Tibial nerve (tissue), 4 donors: Measurements from ENCODE around the gene ATP6AP1. TPM values are rescaled to one million over a fixed set of nuclear protein-coding genes. Genes with fewer than 3 reads are reported as not detected.

ENCODE experiments used
- DNase-seq, 2 donors: peaks; one replicate each; pipeline ENCODE4 v3.0.0-alpha.2; 2019; ENCODE audit warnings: low spot score in 2 of 2
- H3K27ac ChIP-seq, 4 donors: fragments of 200-600 bp; sonication (generic) in 3 of 4; one replicate each; pipeline ENCODE4 v1.5.1; 2017 to 2019; ENCODE audit warnings: mild to moderate bottlenecking in 1 of 4
- H3K27me3 ChIP-seq, 2 donors: fragments of 200-600 bp; sonication (generic) in 1 of 2; one replicate each; pipeline versions ENCODE4 v1.5.1 to v1.6.0; 2017 to 2019
- H3K36me3 ChIP-seq, 3 donors: fragments of 200-600 bp; sonication (generic); one replicate each; pipeline ENCODE4 v1.5.1; 2018 to 2019
- H3K4me1 ChIP-seq, 4 donors: fragments of 200-600 bp; sonication (generic) in 3 of 4; one replicate each; pipeline ENCODE4 v1.5.1; 2017 to 2019
- H3K4me3 ChIP-seq, 4 donors: fragments of 200-600 bp; sonication (generic) in 3 of 4; one replicate each; pipeline ENCODE4 v1.5.1; 2017 to 2019; ENCODE audit warnings: mild to moderate bottlenecking in 1 of 4, moderate library complexity in 1 of 4
- H3K9me3 ChIP-seq, 4 donors: fragments of 200-600 bp; sonication (generic) in 3 of 4; one replicate each; pipeline ENCODE4 v1.5.1; 2017 to 2019
- CTCF ChIP-seq, 5 experiments: fragments of 200-600 bp in 3 of 5; fragments of 450-650 bp in 2 of 5; sonication (generic) in 3 of 5; IDR thresholded peaks; one replicate each; pipeline ENCODE4 v1.5.1; 2016 to 2019; ENCODE audit warnings: antibody characterized with exemption in 5 of 5, mild to moderate bottlenecking in 3 of 5, moderate library complexity in 2 of 5
- EP300 ChIP-seq, 2 donors: sonication (generic); formaldehyde crosslinking; IDR thresholded peaks; one replicate each; pipeline ENCODE4 v1.6.1; 2017; ENCODE audit warnings: antibody characterized with exemption in 2 of 2, mild to moderate bottlenecking in 1 of 2
- POLR2A ChIP-seq, 2 donors: fragments of 450-650 bp; IDR thresholded peaks; one replicate each; pipeline ENCODE4 v1.6.1; 2017; ENCODE audit warnings: antibody characterized with exemption in 2 of 2, mild to moderate bottlenecking in 2 of 2, moderate library complexity in 2 of 2
- WGBS, 2 donors: methylation state at CpG; one replicate each; pipeline ENCODE4 v1.1.5; 2018; 5-methylcytosine and 5-hydroxymethylcytosine counted together
- total RNA-seq, 4 donors: library from RNA; depleted of rRNA; stranded (reverse); fragments of >200 nt; gene quantifications; one replicate each; pipeline ENCODE4 v1.1.0, GENCODE V29; 2016

ATP6AP1 gene
- total RNA-seq, 4 donors from 2014 or later, result 42.9 to 59.7 (median 50.4) TPM

- TF ChIP-seq POLR2A (IDR thresholded peaks at IDR 0.05) (no peak), CTCF (IDR thresholded peaks at IDR 0.05) (no peak), EP300 (IDR thresholded peaks at IDR 0.05) (no peak)
- H3K36me3 ChIP-seq, result peaks cover 0 to 57% (median 0%) of the 10 kb centered on the region in 3 donors
Observed at GRCh38 chrX:154436374-154436982, 8.0 kb downstream of the ATP6AP1 start.

GRCh38 chrX:154436983-154437752 lies 8.7 kb downstream of the ATP6AP1 start, which contains the start of gene GDI1:
TSS of gene GDI1 (plus strand) at chrX:154437154. CDS start at chrX:154437255, 101 bp downstream.
- peak within 1 kb of the TSS; percentile 50 to 87 (median 70) for H3K4me3 ChIP-seq
- WGBS, 2 donors, result 11 to 31% methylated on average over 7 to 74 of the region's 93 CpGs
- DNase-seq, result no peak

More at GRCh38 chrX:154436374-154436982, 8.0 kb downstream of the ATP6AP1 start:
- peaks cover 0 to 33% (median 0%) of the 10 kb centered on the region in 4 donors for H3K4me1 ChIP-seq
- no peak for DNase-seq
- 49 to 57% methylated on average over 5 to 17 of the region's 78 CpGs for WGBS, 2 donors
- H3K27me3 ChIP-seq, result no peaks in the 10 kb centered on the region
- H3K9me3 ChIP-seq, result no peaks in the 10 kb centered on the region
- peak overlapping the region; percentile 90 to 93 (median 90) for H3K27ac ChIP-seq
- H3K4me3 ChIP-seq, result peak overlapping the region; percentile 11 to 87 (median 70)

GRCh38 chrX:154437971-154438893 lies 9.8 kb downstream of the ATP6AP1 start:
- WGBS, 2 donors, result 10 to 55% methylated on average over 15 to 28 of the region's 28 CpGs

More at GRCh38 chrX:154436983-154437752, 8.7 kb downstream of the ATP6AP1 start, which contains the start of gene GDI1:
- H3K4me1 ChIP-seq, result peaks cover 0 to 33% (median 0%) of the 10 kb centered on the region in 4 donors
- H3K36me3 ChIP-seq, result peaks cover 0 to 58% (median 0%) of the 10 kb centered on the region in 3 donors
- no peaks in the 10 kb centered on the region for H3K9me3 ChIP-seq
- TF ChIP-seq CTCF (IDR thresholded peaks at IDR 0.05) (no peak), POLR2A (IDR thresholded peaks at IDR 0.05) (peak; percentile 15 to 59), EP300 (IDR thresholded peaks at IDR 0.05) (peak in 1 of 2 donors; percentile 58)
- H3K27ac ChIP-seq, result peak within 1 kb of the TSS; percentile 90 to 93 (median 90)
- H3K27me3 ChIP-seq, result no peaks in the 10 kb centered on the region

GRCh38 chrX:154439841-154440240 lies 11.4 kb downstream of the ATP6AP1 start:
- TF ChIP-seq POLR2A (IDR thresholded peaks at IDR 0.05), result no peak
- no peak for TF ChIP-seq CTCF (IDR thresholded peaks at IDR 0.05)
- TF ChIP-seq EP300 (IDR thresholded peaks at IDR 0.05), result no peak
- Histone ChIP-seq H3K27me3 (no peaks in the 10 kb centered on the region), H3K4me1 (peaks cover 0 to 45% (median 0%) of the 10 kb centered on the region in 4 donors), H3K27ac (no peak overlapping the region), H3K36me3 (peaks cover 0 to 42% (median 0%) of the 10 kb centered on the region in 3 donors), H3K4me3 (no peak overlapping the region), H3K9me3 (no peaks in the 10 kb centered on the region)
- no peak for DNase-seq
- WGBS, 2 donors, result 87 to 100% methylated on average over 1 to 18 of the region's 18 CpGs

More at GRCh38 chrX:154437971-154438893, 9.8 kb downstream of the ATP6AP1 start:
- H3K4me3 ChIP-seq, result peak overlapping the region; percentile 50 to 87 (median 70)
- no peaks in the 10 kb centered on the region for H3K9me3 ChIP-seq
- peak overlapping the region; percentile 90 to 93 (median 90) for H3K27ac ChIP-seq
- DNase-seq, result no peak
- H3K4me1 ChIP-seq, result peaks cover 0 to 36% (median 0%) of the 10 kb centered on the region in 4 donors
- TF ChIP-seq CTCF (IDR thresholded peaks at IDR 0.05) (no peak), POLR2A (IDR thresholded peaks at IDR 0.05) (no peak), EP300 (IDR thresholded peaks at IDR 0.05) (no peak)
- H3K36me3 ChIP-seq, result peaks cover 0 to 58% (median 0%) of the 10 kb centered on the region in 3 donors
- H3K27me3 ChIP-seq, result no peaks in the 10 kb centered on the region
